ENCODE data around the gene CILP2. TPM values are rescaled to one million over a fixed set of nuclear protein-coding genes. Genes with fewer than 3 reads are reported as not detected.

CILP2 gene
- polyA plus RNA-seq, 1 experiment: 0.20 TPM

- TF ChIP-seq CTCF (IDR thresholded peaks at IDR 0.05; ENCODE audit: low read depth, low read length): no peak
- DNase-seq (ENCODE audit: low read depth, low spot score): no peak
- Histone ChIP-seq H3K27me3 (ENCODE audit: control insufficient read depth, insufficient read depth, low read length) (peaks cover 16% of the 10 kb centered on the region), H3K27ac (ENCODE audit: low read depth, low read length) (no peak overlapping the region), H3K4me3 (ENCODE audit: low read depth, low read length) (no peak overlapping the region), H3K9me3 (ENCODE audit: control insufficient read depth, insufficient read depth, low read length) (peaks cover 39% of the 10 kb centered on the region; the same call in 1 of the 2 replicates)
- ChIA-PET CTCF (interaction anchor here (1.0 kb wide), 1 partner anchor 9 kb away, joined by 4 read pairs; no protein-coding TSS in a partner anchor), POLR2A (no interaction called here)
These were observed 7.6 kb downstream of the CILP2 start for GRCh38 chr19:19545707-19546106.

- no peak overlapping the region for H3K27ac ChIP-seq (ENCODE audit: low read depth, low read length)
- ChIA-PET CTCF (interaction anchor here (1.0 to 1.6 kb wide), 2 partner anchors 8 to 15 kb away, joined by 4 to 6 read pairs; no protein-coding TSS in a partner anchor), POLR2A (no interaction called here)
- peaks cover 11% of the 10 kb centered on the region for H3K27me3 ChIP-seq (ENCODE audit: control insufficient read depth, insufficient read depth, low read length)
- no peak overlapping the region for H3K4me3 ChIP-seq (ENCODE audit: low read depth, low read length)
- no peak for TF ChIP-seq CTCF (IDR thresholded peaks at IDR 0.05; ENCODE audit: low read depth, low read length)
- peaks cover 35% of the 10 kb centered on the region; the same call in 1 of the 2 replicates for H3K9me3 ChIP-seq (ENCODE audit: control insufficient read depth, insufficient read depth, low read length)
- no peak for DNase-seq (ENCODE audit: low read depth, low spot score)
These were observed 8.7 kb downstream of the CILP2 start for GRCh38 chr19:19546751-19547162.

- Histone ChIP-seq H3K9me3 (ENCODE audit: control insufficient read depth, insufficient read depth, low read length) (peaks cover 35% of the 10 kb centered on the region; the same call in 1 of the 2 replicates), H3K27ac (ENCODE audit: low read depth, low read length) (no peak overlapping the region), H3K27me3 (ENCODE audit: control insufficient read depth, insufficient read depth, low read length) (peaks cover 11% of the 10 kb centered on the region), H3K4me3 (ENCODE audit: low read depth, low read length) (no peak overlapping the region)
- ChIA-PET CTCF (interaction anchor here (1.6 kb wide), 1 partner anchor 16 kb away, joined by 6 read pairs; no protein-coding TSS in a partner anchor), POLR2A (no interaction called here)
- TF ChIP-seq CTCF (IDR thresholded peaks at IDR 0.05; ENCODE audit: low read depth, low read length): no peak
- no peak for DNase-seq (ENCODE audit: low read depth, low spot score)
These were observed 9.7 kb downstream of the CILP2 start for GRCh38 chr19:19547674-19548336.

GRCh38 chr19:19548915-19549759 is 11.1 kb downstream of the CILP2 start:
- no peak for TF ChIP-seq CTCF (IDR thresholded peaks at IDR 0.05; ENCODE audit: low read depth, low read length)
- ChIA-PET POLR2A (interaction anchor here (1.2 kb wide), 1 partner anchor 17 kb away, joined by 3 read pairs; no protein-coding TSS in a partner anchor), CTCF (interaction anchor here (7.7 kb wide), 1 partner anchor 17 kb away, joined by 58 read pairs; no protein-coding TSS in a partner anchor)
- Histone ChIP-seq H3K27ac (ENCODE audit: low read depth, low read length) (no peak overlapping the region), H3K9me3 (ENCODE audit: control insufficient read depth, insufficient read depth, low read length) (peaks cover 27% of the 10 kb centered on the region; the same call in 1 of the 2 replicates), H3K27me3 (ENCODE audit: control insufficient read depth, insufficient read depth, low read length) (peaks cover 11% of the 10 kb centered on the region), H3K4me3 (ENCODE audit: low read depth, low read length) (no peak overlapping the region)
- DNase-seq (ENCODE audit: low read depth, low spot score): no peak
